HFF-Myc (cell line): ENCODE results near the gene RAPH1.

ENCODE experiments used
- DNase-seq: peaks from one replicate; pipeline ENCODE4 v3.0.0-alpha.2; 2011; ENCODE audit warnings: low read depth; ENCODE audit errors: extremely low read depth
- H3K4me3 ChIP-seq: replicated peaks from 2 replicates; pipeline ENCODE4 v1.5.1; 2011; ENCODE audit warnings: low read depth, mild to moderate bottlenecking, control low read depth, low read length
- TF ChIP-seq, protein P1 (sequence below): IDR thresholded peaks from 2 replicates; pipeline ENCODE4 v1.5.1; 2012; ENCODE audit warnings: mild to moderate bottlenecking, low read depth, low read length, control low read depth; ENCODE audit errors: missing control alignments

RAPH1 gene

DNA sequence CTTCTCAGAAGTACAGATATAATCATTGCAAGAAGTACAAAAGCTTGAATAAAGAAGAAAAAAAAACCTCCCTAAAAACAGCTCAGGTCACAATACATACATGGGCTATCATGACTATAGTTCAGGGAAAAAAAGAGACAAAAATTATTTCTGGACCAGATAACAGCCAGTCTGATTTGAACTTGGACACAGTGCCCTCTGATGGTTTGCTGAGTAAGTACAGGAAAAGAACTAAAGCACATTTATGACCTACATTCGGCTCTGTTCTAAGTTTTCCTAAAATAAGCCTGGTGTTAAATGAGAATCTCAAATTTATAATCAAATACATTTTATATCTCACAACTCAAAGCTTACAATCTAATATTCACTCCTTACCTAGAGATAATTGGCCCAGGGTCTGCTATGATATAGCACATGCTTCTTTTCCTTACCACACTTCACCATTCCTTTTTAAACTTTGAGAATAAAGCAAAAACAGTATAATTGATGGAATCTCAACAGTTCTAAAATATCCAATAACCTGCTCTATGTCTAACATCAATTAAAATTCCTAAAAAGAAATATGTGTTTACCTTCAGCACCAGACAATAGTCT lies 81.1 kb downstream of the RAPH1 start:
- TF ChIP-seq, protein P1, sequence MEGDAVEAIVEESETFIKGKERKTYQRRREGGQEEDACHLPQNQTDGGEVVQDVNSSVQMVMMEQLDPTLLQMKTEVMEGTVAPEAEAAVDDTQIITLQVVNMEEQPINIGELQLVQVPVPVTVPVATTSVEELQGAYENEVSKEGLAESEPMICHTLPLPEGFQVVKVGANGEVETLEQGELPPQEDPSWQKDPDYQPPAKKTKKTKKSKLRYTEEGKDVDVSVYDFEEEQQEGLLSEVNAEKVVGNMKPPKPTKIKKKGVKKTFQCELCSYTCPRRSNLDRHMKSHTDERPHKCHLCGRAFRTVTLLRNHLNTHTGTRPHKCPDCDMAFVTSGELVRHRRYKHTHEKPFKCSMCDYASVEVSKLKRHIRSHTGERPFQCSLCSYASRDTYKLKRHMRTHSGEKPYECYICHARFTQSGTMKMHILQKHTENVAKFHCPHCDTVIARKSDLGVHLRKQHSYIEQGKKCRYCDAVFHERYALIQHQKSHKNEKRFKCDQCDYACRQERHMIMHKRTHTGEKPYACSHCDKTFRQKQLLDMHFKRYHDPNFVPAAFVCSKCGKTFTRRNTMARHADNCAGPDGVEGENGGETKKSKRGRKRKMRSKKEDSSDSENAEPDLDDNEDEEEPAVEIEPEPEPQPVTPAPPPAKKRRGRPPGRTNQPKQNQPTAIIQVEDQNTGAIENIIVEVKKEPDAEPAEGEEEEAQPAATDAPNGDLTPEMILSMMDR, result peak; percentile 65
- H3K4me3 ChIP-seq, result no peak overlapping the region
- DNase-seq, result peak; percentile 33

DNA sequence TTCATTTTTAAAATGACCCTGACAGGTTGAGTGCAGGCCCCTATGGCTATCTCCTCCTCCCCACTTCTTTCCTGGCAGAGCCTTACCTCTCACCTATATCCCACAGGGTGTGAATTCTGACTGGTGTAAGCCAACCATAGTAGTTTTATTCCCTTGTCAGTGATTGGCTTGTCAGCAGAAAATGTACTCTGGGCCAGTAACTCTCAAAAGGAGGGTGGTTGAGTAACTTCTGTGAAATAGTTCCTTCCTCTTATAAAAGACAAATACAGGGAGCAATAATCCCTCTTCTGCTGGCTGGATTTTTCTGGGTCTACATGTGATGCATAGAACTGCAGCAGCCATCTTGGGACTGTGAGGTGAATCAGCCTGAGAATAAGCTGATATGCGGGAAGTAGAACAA lies 83.4 kb downstream of the RAPH1 start:
- TF ChIP-seq, protein P1, result no peak
- DNase-seq, result no peak
- no peak overlapping the region for H3K4me3 ChIP-seq

DNA sequence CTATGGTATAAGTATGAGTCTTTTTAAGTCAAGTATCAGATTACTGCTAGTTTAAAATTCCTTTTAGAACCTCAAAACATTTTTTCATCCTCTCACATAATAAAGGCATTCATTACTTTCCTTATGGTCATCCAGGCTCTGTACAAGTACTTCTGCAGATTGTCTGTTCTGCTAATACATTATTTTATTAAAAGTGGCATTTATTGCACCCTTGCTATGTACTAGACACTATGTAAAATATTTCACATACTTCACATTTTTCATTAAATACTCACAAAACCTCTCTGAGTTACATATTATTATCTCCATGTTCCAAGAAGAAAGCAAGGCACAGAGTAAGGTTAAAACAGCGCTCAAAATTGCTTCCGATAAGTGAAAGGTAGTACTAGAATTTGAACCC lies 84.1 kb downstream of the RAPH1 start:
- peak; percentile 35 for DNase-seq
- no peak overlapping the region for H3K4me3 ChIP-seq

DNA sequence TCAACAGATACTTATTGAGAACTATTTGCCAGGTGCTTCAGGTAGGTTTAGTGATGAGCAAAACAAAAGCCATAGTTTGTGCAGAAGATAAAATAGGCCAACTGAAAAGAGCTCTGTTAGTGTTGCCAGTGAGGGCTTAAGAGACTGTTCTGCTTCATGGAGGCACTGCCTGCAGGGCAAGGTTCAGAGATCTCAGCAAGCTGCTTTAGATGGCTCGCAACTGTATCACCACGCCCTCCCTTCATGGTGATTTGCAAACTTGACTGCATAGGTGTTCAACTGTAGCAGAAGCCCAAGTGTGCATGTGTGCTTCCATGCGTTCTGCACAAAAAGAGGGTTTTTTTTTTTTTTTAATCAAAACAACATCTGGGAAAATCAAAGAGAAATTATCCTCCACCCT lies 84.5 kb downstream of the RAPH1 start:
- DNase-seq, result no peak
- H3K4me3 ChIP-seq, result no peak overlapping the region
- TF ChIP-seq, protein P1, result no peak

More for the DNA sequence above, 84.1 kb downstream of the RAPH1 start:
- TF ChIP-seq, protein P1, result no peak

DNA sequence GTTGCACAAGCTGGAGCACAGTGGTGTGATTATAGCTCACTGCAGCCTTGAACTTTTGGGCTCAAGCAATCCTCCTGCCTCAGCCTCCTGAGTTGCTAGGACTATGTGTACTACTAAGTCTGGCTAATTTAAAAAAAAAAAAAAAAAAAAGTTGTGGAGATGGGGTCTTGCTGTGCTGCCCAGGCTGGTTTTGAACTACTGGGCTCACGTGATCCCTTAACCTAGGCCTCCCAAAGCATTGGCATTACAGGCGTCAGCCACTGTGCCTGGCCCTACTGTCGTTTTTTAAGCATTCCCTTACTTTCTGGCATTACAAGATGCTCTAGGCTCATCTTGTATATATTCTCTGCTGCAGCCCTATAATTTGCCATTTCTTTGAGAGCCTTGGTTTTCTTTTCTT lies 88.3 kb downstream of the RAPH1 start:
- DNase-seq, result no peak

DNA sequence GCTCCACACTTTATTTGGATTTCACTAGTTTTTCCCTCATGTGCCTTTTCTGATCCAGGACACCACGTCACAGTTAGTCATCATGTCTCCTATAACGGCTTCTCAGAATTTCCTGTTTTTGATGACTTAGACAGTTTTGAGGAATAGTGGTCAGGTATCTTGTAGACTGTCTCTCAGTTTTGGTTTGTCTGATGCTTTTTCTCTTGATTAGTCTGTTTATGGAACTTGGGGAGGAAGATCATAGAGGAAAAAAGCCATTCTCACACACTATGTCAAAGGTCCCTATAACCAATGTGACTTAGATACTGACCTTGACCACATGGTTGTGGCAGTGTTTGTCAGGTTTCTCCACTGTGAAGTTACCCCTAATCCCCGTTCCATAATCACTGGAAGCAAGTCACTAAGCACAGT lies 89.0 kb downstream of the RAPH1 start:
- no peak for DNase-seq
- TF ChIP-seq, protein P1, result no peak
- H3K4me3 ChIP-seq, result no peak overlapping the region

More for the DNA sequence above, 88.3 kb downstream of the RAPH1 start:
- no peak overlapping the region for H3K4me3 ChIP-seq
- TF ChIP-seq, protein P1, result no peak

DNA sequence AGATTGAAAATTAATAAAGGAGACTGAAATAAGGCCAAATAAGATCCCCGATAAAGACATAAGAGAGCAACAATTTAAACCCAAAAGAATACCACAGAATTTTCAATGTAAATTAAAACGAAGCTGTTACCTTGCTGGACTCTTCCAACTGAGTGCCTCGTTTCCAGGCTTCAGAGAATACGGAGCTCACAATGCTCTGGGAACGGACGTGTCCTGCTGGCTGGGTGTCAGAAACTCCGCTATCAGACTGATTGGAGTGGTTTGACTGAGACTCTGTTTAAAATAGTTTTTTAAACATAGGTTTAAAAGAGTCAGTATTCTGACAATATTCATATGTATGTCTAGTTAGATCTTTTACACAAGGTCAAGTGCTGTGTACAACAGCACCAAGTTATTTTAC lies 90.4 kb downstream of the RAPH1 start:
- no peak for DNase-seq
- TF ChIP-seq, protein P1, result no peak
- no peak overlapping the region for H3K4me3 ChIP-seq
